ENCODE results near the gene TPST2.
A peak's percentile ranks its signal among the peaks of the same experiment; 100 is the strongest.

TPST2 gene

GRCh38 chr22:26489447-26490036 is 100.4 kb downstream of the TPST2 start:
- DNase-seq = no peak

DNA sequence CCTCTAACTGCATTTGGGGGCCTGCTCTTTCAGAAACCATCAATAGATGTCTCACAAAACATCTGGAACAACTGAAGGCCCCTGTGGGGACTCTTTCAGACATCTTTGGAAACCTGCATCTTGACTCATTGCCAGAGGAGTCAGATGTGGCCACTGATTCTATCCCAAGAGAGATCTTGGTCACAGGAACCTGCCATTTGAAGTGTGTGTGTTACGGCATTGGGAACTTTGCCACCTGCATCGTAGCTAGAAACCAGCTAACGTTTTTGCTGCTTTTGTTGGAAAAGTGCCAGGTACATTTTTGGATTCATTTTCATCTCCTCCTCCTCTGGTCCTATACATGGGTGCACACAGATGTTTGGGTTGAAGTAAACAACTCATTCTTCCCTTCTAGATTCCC is 101.9 kb downstream of the TPST2 start:
- no peak for DNase-seq

DNA sequence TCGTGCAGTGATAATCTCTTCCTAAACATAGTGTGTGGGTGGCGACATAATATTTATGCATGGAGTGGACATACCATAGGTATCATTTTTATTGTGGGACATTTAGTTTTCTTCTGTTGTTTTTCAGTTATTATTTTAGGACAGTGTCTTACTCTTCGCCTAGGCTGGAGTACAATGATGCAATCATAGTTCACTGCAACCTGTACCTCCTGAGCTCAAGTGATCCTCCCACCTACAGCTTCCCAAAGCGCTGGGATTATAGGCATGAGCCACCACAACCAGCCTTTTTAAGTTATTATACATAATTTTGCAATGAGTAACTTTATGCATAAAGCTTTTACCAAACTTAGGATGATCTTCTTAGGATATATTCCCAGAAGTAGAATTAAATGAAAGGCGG is 103.5 kb downstream of the TPST2 start:
- no peak for DNase-seq

DNA sequence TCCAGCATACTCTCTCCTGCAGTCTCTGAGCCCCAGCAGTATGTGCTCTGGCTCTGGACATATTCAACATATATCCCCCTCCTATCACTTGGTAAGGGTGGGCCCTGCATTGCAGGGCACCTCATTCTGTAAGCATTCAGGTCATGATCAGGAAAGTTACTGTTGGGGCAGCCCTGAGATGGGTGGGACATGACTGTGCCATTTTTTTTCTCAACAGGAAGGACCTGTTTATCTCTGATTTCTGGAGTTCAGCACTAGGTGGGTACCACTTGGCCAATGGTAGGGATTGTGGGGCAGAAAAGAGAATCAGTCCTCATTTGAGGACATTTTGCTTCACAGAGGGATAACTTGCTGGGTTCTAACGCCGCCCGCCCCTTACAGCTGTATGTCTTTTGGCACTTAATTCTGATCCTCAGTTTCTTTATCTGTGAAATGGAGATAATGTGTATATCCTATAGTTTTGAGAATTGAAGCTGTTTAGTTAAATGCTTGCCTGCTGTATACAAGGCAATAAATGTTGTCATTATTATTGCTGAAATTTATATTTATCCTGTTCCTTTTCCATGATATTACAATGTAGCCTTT is 104.0 kb downstream of the TPST2 start:
- DNase-seq = no peak

- DNase-seq = no peak
Observed at GRCh38 chr22:26485013-26485412, 104.9 kb downstream of the TPST2 start.

GRCh38 chr22:26484360-26484706 is 105.6 kb downstream of the TPST2 start:
- peak in 2 of 5 experiments; percentile 29 to 63 for DNase-seq

GRCh38 chr22:26483439-26484359 is 106.2 kb downstream of the TPST2 start, which contains the start of the genes HPS4 and SRRD:
Gene HPS4 (minus strand): TSS chr22:26483783. CDS start chr22:26481762, 2,021 bp downstream.
Gene SRRD (plus strand): TSS chr22:26483877. CDS start chr22:26483891, 14 bp downstream.
- DNase-seq = peak; percentile 85 to 94 (median 90)

- DNase-seq = no peak
Observed at GRCh38 chr22:26483043-26483438, 106.9 kb downstream of the TPST2 start.

DNA sequence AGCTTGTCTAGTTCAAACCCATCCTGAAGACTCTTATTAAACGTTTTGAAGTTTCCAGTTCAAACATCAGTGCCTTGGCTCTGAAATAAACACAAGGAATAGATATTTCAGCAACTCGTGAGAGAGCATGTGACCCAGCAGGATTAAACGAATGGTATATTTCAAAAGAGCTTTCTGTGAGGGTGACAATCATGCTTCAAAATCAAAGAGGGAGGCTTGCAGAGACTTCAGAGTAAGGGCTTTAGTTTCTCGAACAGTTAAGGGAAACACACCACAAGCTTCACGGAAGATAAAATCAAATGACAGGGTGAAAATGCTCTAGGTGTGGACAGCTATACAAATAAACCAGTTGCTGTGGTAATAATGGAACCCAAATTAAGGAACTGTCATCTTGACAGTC is 107.8 kb downstream of the TPST2 start:
- peak in 1 of 5 experiments; percentile 59 for DNase-seq

DNA sequence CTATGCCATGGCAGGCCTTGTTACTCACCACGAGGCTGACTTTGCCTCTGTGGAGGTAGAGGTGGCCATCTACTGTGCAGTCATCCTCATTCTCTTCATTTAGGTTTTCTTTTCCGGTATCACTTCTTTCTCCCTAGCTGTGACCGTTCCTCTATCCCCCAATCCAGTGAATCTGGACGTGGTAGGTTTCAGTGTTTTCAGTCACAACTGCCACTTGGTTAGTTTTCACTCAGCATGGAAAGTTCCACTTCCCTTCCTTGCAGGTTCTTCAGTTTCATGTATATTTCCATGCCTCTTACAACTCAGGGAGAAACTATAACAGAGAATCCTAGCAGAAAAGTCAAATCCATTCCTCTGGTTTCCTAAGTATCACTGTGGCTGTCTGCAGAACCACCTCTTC is 108.2 kb downstream of the TPST2 start:
- peak in 1 of 5 experiments; percentile 34 for DNase-seq

- no peak for DNase-seq
Observed at GRCh38 chr22:26481112-26481693, 108.7 kb downstream of the TPST2 start.

DNA sequence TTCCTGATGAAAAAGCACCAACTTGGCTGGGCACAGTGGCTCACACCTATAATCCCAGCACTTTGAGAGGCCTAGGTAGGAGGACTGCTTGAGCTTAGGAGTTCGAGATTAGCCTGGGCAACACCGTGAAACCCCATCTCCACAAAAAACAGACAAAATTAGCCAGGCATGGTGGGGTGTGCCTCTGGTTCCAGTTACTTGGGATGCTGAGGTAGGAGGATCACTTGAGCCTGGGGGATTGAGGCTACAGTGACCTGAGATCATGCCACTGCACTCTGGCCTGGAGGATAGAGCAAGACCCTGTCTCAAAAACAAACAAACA is 109.4 kb downstream of the TPST2 start:
- DNase-seq = no peak

- peak in 1 of 5 experiments; percentile 20 for DNase-seq
Observed at GRCh38 chr22:26479792-26480610, 109.9 kb downstream of the TPST2 start.

DNA sequence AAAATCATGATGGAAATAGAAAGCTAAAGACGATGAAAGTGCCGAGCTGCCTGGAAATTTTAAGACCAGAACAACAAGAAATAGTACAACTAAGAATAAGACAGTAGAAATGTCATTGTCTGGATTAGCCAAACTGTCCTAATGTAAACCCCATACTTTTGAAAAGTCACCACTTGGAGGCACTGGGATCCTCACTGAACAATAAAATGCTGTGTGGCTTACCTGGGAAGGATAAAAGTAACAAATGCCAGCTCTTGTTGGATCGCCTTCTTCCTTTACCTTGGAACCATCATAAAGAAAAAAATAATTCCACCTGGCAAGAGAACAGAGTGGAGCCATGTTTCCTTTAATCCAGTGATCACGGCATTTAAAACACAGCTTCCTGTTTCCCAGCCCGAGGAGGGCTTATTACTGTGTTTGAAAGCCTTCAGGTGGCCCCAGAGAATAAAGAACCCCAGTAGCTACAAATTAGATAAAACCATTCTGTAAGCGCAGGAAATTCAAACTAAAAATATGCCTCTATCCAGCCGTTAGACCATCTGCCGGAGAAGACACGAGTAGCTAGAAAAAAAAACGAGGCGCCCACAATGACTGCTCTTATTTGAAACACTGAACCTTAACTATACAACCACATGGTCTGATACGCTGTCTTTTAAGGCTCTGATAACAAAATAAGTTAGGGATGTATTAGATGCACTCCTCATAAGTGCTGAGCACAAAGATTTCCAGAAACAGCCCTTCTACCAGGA is 110.7 kb downstream of the TPST2 start:
- peak in 1 of 5 experiments; percentile 22 for DNase-seq

- no peak for DNase-seq
Observed at GRCh38 chr22:26477341-26477731, 112.6 kb downstream of the TPST2 start.

DNA sequence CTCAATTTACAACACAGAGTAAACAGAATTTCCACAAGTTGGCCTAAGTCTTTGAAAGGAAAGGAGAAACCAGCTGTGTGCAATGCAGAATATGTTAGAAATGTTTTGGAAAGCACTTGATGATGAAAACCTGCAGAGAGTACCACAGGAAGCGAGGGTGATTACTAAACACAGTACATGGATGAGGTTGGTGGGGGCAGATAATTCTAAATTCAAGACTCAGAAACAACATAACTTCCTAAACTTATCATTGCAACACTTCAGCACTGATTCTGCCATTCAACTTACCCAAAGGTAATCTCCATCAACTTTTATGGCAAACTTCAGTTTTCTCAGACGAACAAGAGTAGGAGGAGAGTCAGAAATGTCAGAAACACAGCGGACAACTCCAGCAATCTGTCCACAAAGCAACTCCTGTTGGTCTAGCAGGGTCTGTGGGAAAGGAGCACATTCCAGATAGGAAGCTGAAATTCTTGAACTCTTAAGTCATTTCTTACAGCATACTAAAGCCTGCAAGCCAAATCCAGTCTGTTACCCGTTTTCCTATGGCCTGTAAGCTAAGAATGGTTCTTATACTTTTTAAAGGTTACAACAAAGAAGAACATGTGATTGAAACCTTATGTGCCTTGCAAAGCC is 113.1 kb downstream of the TPST2 start:
- DNase-seq = peak in 1 of 5 experiments; percentile 50

DNA sequence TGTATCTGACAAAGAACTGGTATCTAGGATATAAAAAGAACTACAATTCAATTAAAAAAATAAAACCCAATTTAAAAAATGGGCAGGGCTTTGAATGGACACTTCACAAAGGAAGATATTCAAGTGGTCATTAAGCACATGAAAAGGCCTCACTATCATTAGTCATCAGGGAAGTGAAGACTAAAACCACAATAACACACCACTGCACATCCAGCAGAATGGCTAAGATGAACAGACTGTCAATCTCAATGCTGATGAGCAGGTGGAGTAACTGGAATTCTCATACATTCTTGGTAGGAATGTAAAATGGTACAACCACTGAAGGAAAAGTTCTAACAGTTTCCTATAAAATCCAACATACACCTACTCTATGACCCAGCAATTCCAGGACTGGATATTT is 115.2 kb downstream of the TPST2 start:
- no peak for DNase-seq

Measured in T-helper 2 cell (primary cell).